Aorta (tissue), 5 donors: Measurements from ENCODE around the gene KLHL30. TPM values are rescaled to one million over a fixed set of nuclear protein-coding genes. Genes with fewer than 3 reads are reported as not detected.

ENCODE experiments used
- ATAC-seq: fragments of 200-7000 bp; cut with Tn5 transposase; one replicate; pipeline ENCODE4 v1.9.1; 2022; ENCODE audit warnings: moderate library complexity; ENCODE audit not compliant: low FRiP score
- DNase-seq, 2 donors: peaks; one replicate each; pipeline ENCODE4 v3.0.0-alpha.2; 2020
- H3K27ac ChIP-seq, 2 donors: one replicate each; pipeline ENCODE4 v1.5.1; 2013; ENCODE audit warnings: low read length in 2 of 2, mild to moderate bottlenecking in 2 of 2, moderate library complexity in 2 of 2, control low read depth in 1 of 2, inconsistent platforms in 1 of 2, low read depth in 1 of 2
- H3K27me3 ChIP-seq, 2 donors: one replicate each; pipeline ENCODE4 v1.6.1; 2013; ENCODE audit warnings: control low read depth in 1 of 2, low read length in 1 of 2, mild to moderate bottlenecking in 1 of 2, moderate library complexity in 1 of 2; ENCODE audit not compliant: insufficient read depth in 2 of 2, control insufficient read depth in 1 of 2
- H3K36me3 ChIP-seq, 2 donors: one replicate each; pipeline ENCODE4 v1.6.1; 2013; ENCODE audit warnings: control low read depth in 1 of 2, low read length in 1 of 2, mild to moderate bottlenecking in 1 of 2; ENCODE audit not compliant: insufficient read depth in 2 of 2, control insufficient read depth in 1 of 2
- H3K4me1 ChIP-seq, 2 donors: one replicate each; pipeline ENCODE4 v1.6.1; 2013; ENCODE audit warnings: low read length in 2 of 2, control low read depth in 1 of 2, mild to moderate bottlenecking in 1 of 2, moderate library complexity in 1 of 2; ENCODE audit not compliant: insufficient read depth in 2 of 2, control insufficient read depth in 1 of 2
- H3K4me3 ChIP-seq, 2 donors: one replicate each; pipeline ENCODE4 v1.5.1; 2013; ENCODE audit warnings: low read length in 2 of 2, control low read depth in 1 of 2, mild to moderate bottlenecking in 1 of 2
- H3K9me3 ChIP-seq: one replicate; pipeline ENCODE4 v1.6.1; 2013; ENCODE audit warnings: mild to moderate bottlenecking, low read length; ENCODE audit not compliant: control insufficient read depth
- WGBS, 2 donors: extraction: QIAGEN DNeasy Blood & Tissue Kit; methylation state at CpG; one replicate each; pipeline ENCODE4 v1.1.7; 2013; 5-methylcytosine and 5-hydroxymethylcytosine counted together
- intact Hi-C, 2 donors: fragments of 100-400 bp; cut with DNase I; formaldehyde crosslinking; loops; one replicate each; pipeline versions ENCODE4 v1.14.2 to v1.15.0; 2022
- polyA plus RNA-seq, 2 donors: library from polyadenylated mRNA; stranded (reverse); fragments of 200-250 nt; gene quantifications; one replicate each; pipeline ENCODE4 v1.2.3, GENCODE V29; 2013
- total RNA-seq, 2 donors: library from RNA; stranded (reverse); fragmentation: NEBNext Ultra II Directional; extraction: Animal tissue kit (Norgen Biotek cat#: 25700); gene quantifications; one replicate each; pipeline ENCODE4 v1.2.1, GENCODE V29; 2021
- donor health status: healthy with polysubstance abuse.
- donor health status: Bipolar disorder and iron deficiency.
- donor health status: DM: no; HTN: no; CAD: no.
- donor health status: DM: no; HTN: no; CAD: no.
- donor health status: DM: yes; HTN: yes; CAD: no.

Gene KLHL30
- total and polyA plus RNA-seq, 4 donors, result 3.5 to 9.0 (median 6.7) TPM

GRCh38 chr2:238096311-238097011, 42.0 kb upstream of the KLHL30 start:
- intact Hi-C loops, result no loop called here
- WGBS, 2 donors, result 86 to 90% methylated on average over 22 of the region's 22 CpGs

GRCh38 chr2:238097201-238097987, 41.1 kb upstream of the KLHL30 start:
- Histone ChIP-seq H3K9me3 (no peaks in the 10 kb centered on the region), H3K4me3 (no peak overlapping the region), H3K4me1 (no peaks in the 10 kb centered on the region), H3K27ac (no peak overlapping the region), H3K27me3 (no peaks in the 10 kb centered on the region), H3K36me3 (no peaks in the 10 kb centered on the region)
- intact Hi-C loops, result no loop called here
- no peak for ATAC-seq
- DNase-seq, result no peak
- 90 to 93% methylated on average over 19 of the region's 19 CpGs for WGBS, 2 donors

More at GRCh38 chr2:238096311-238097011, 42.0 kb upstream of the KLHL30 start:
- Histone ChIP-seq H3K9me3 (no peaks in the 10 kb centered on the region), H3K27me3 (no peaks in the 10 kb centered on the region), H3K36me3 (no peaks in the 10 kb centered on the region), H3K27ac (no peak overlapping the region), H3K4me3 (no peak overlapping the region), H3K4me1 (no peaks in the 10 kb centered on the region)
- DNase-seq (peak in 1 of 2 donors; percentile 44), ATAC-seq (no peak)

DNA sequence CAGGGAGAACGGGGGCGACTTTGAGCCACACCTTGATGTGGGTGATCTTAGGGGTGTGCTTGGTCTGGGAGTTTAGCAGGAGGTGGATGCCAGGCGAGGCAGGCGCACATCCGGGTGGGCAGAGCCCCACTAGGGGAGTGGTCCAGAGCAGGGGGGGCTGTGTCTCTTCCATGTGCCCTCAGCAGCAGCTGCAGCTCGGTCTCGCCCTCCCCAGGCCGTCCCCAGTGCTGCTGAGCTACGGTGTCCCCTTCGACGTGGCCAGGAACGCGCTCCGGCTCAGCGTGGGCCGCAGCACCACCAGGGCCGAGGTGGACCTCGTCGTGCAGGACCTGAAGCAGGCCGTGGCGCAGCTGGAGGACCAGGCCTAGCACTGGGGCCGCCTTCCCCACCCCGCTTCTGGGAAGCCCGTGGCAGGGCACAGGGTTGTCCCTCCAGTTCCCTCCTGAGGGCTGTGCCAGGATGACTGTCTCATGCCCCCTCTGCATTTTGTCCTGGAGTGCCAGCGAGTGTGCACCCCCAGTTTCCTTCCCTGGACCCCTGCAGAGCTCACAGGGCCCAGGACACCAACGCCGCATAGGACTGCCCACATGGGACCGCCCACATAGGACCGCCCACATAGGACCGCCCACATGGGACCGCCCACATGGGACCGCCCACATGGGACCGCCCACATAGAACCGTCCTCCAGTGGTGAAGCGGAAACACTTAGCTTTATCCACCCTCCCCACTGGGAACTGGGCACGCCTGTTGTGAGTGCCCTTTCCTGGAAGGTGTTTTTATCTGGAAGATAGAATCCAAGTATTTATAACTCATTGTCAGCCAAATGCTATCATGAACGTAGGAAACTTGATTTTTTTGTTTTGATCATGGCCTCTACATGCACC, 40.2 kb upstream of the KLHL30 start:
- intact Hi-C loops, result no loop called here
- Histone ChIP-seq H3K27ac (no peak overlapping the region), H3K27me3 (no peaks in the 10 kb centered on the region), H3K9me3 (no peaks in the 10 kb centered on the region), H3K4me3 (no peak overlapping the region), H3K4me1 (no peaks in the 10 kb centered on the region), H3K36me3 (no peaks in the 10 kb centered on the region)
- no peak for ATAC-seq
- WGBS, 2 donors, result 80% methylated on average over 34 to 37 of the region's 37 CpGs
- DNase-seq, result peak; percentile 61 to 85

DNA sequence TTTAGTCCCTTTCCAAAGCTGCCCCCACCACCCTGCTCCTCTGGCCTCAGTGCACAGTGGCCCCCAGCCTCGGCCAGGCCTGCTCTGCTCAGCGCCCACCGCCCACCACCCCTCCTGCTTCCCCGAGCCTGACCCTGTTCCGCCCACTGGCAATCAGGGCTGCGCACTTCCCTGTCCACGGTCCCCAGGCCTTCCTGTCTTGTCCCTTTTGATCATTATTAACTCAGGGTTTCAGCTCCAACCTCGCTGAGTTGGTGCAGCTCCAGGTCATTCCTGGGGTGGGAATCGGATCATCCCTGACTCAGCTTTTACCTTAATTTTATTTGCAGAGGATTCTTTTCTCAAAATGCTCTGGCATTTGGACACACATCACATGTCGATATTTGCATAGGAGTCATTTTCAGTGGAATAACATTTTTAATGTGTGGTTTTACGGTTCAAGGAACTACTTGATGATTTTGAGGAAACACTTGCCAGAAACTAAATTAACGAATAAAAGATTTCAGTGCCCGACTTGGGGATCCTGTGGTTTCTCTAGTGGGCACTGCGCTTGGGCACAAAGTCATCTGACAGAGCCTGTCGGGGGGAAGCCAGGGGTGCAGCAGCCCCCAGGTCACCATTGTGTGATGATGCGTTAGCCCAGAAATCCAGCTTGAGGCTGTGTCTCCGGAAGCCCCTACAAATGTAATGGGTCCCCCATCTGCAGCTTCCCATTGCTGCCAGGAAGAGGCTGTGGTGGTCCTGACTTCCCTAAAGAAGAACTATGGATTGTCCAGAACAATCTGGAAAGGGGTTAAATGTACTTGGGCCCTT, 39.4 kb upstream of the KLHL30 start:
- DNase-seq (peak in 1 of 2 donors; percentile 54), ATAC-seq (no peak)
- intact Hi-C loops, result no loop called here
- no peak overlapping the region for H3K4me3 ChIP-seq
- H3K27ac ChIP-seq, result no peak overlapping the region
- H3K36me3 ChIP-seq, result no peaks in the 10 kb centered on the region
- 89 to 90% methylated on average over 17 of the region's 17 CpGs for WGBS, 2 donors
- H3K4me1 ChIP-seq, result no peaks in the 10 kb centered on the region
- no peaks in the 10 kb centered on the region for H3K9me3 ChIP-seq
- no peaks in the 10 kb centered on the region for H3K27me3 ChIP-seq

- H3K27ac ChIP-seq, result no peak overlapping the region
- 88 to 90% methylated on average over 10 of the region's 10 CpGs for WGBS, 2 donors
Measured at GRCh38 chr2:238099714-238100048, 38.8 kb upstream of the KLHL30 start.

GRCh38 chr2:238100049-238100820, 38.2 kb upstream of the KLHL30 start, which contains the start of gene ESPNL:
Gene ESPNL (plus strand): TSS chr2:238100340. CDS start chr2:238100420, 80 bp downstream.
- 86 to 88% methylated on average over 32 to 38 of the region's 38 CpGs for WGBS, 2 donors
- no peak within 1 kb of the TSS for H3K4me3 ChIP-seq
- no peaks in the 10 kb centered on the region for H3K36me3 ChIP-seq
- no peak within 1 kb of the TSS for H3K27ac ChIP-seq
- no peaks in the 10 kb centered on the region for H3K9me3 ChIP-seq
- ATAC-seq (no peak), DNase-seq (peak in 1 of 2 donors; percentile 59)
- no peaks in the 10 kb centered on the region for H3K4me1 ChIP-seq
- no peaks in the 10 kb centered on the region for H3K27me3 ChIP-seq
- intact Hi-C loops, result no loop called here

More at GRCh38 chr2:238099714-238100048, 38.8 kb upstream of the KLHL30 start:
- DNase-seq (peak in 1 of 2 donors; percentile 72), ATAC-seq (no peak)
- Histone ChIP-seq H3K27me3 (no peaks in the 10 kb centered on the region), H3K36me3 (no peaks in the 10 kb centered on the region), H3K4me3 (no peak overlapping the region), H3K9me3 (no peaks in the 10 kb centered on the region), H3K4me1 (no peaks in the 10 kb centered on the region)
- intact Hi-C loops, result no loop called here

DNA sequence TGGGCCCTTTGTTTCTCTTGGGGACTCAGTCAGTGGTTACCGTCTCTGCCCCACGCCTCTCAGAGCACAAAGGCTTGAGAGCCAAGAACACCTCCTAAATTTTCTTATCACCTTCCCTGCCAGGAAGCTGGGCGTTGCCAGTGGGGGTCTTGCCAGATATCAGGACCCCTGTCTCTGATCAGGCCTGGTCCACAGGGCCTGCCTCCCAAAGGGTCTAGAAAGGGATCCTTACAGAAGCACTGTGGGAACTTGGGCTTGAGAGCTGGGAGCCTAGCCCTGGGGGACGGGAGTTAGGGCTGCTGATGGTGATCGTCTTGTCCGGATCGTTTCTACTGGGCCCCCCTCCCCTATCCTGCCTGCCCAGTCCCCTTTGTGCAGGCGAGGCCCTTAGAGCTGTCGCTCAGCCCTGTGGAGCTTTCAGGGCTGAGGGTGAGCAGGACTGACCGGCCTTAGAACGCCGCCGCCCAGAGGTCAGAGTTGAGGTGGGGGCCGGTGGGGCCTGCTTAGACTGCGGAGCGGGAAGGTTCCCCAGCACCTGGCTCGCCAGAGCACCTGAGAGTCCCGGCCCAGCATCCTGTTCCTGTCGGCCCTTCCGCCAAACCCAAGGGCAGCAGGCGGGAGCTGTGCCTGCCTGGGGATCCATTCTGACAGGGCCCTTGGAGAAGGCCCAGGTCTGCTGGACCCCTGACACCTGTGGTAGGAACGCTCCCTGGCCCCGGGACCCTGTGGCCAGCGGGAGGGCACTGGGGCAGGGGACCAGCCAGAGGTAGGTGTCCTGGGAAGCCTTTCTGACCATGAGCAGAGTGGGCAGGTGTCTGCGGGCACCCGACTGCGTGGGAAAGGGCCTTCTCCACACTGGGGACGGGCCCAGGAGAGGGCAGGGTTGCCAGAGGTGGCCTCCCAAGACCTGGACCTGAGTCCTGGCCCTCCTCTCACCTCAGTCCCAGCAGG, 37.4 kb upstream of the KLHL30 start:
- ATAC-seq (no peak), DNase-seq (no peak)
- intact Hi-C loops, result no loop called here
- Histone ChIP-seq H3K27me3 (no peaks in the 10 kb centered on the region), H3K36me3 (no peaks in the 10 kb centered on the region), H3K9me3 (no peaks in the 10 kb centered on the region), H3K4me3 (no peak overlapping the region), H3K4me1 (no peaks in the 10 kb centered on the region), H3K27ac (no peak overlapping the region)
- WGBS, 2 donors, result 89% methylated on average over 27 to 28 of the region's 28 CpGs
